Measurements from ENCODE around the gene FAT4.

FAT4 gene

GRCh38 chr4:125314676-125315575 is at the start of gene FAT4:
Gene FAT4, plus strand, starts transcription at chr4:125314955. Its CDS starts 1,457 bp downstream, at chr4:125316412.
- DNase-seq (ENCODE audit: low read depth in 2 of 2): no peak

- no peak for DNase-seq (ENCODE audit: low read depth in 2 of 2)
These were observed 48.9 kb upstream of the FAT4 start for GRCh38 chr4:125265846-125266245.

- no peak for DNase-seq (ENCODE audit: low read depth in 2 of 2)
These were observed 47.7 kb upstream of the FAT4 start for GRCh38 chr4:125266901-125267604.

- DNase-seq (ENCODE audit: low read depth in 2 of 2): no peak
These were observed 47.1 kb upstream of the FAT4 start for GRCh38 chr4:125267630-125268029.

- no peak for DNase-seq (ENCODE audit: low read depth in 2 of 2)
These were observed 46.5 kb upstream of the FAT4 start for GRCh38 chr4:125268068-125268755.

- no peak for DNase-seq (ENCODE audit: low read depth in 2 of 2)
These were observed 37.9 kb upstream of the FAT4 start for GRCh38 chr4:125276811-125277210.

GRCh38 chr4:125277790-125278189 is 37.0 kb upstream of the FAT4 start:
- no peak for DNase-seq (ENCODE audit: low read depth in 2 of 2)

GRCh38 chr4:125280892-125281403 is 33.8 kb upstream of the FAT4 start:
- DNase-seq (ENCODE audit: low read depth in 2 of 2): no peak

- DNase-seq (ENCODE audit: low read depth in 2 of 2): no peak
These were observed 31.0 kb upstream of the FAT4 start for GRCh38 chr4:125283707-125284279.

GRCh38 chr4:125297116-125297515 is 17.6 kb upstream of the FAT4 start:
- DNase-seq (ENCODE audit: low read depth in 2 of 2): no peak

GRCh38 chr4:125303058-125303457 is 11.7 kb upstream of the FAT4 start:
- no peak for DNase-seq (ENCODE audit: low read depth in 2 of 2)

GRCh38 chr4:125303821-125304220 is 10.9 kb upstream of the FAT4 start:
- DNase-seq (ENCODE audit: low read depth in 2 of 2): no peak

- DNase-seq (ENCODE audit: low read depth in 2 of 2): no peak
These were observed 8.6 kb upstream of the FAT4 start for GRCh38 chr4:125306112-125306511.

- DNase-seq (ENCODE audit: low read depth in 2 of 2): no peak
These were observed 8.2 kb upstream of the FAT4 start for GRCh38 chr4:125306533-125306932.

GRCh38 chr4:125311503-125311902 is 3.3 kb upstream of the FAT4 start:
- no peak for DNase-seq (ENCODE audit: low read depth in 2 of 2)

GRCh38 chr4:125313497-125313896 is 1.3 kb upstream of the FAT4 start:
- DNase-seq (ENCODE audit: low read depth in 2 of 2): no peak

GRCh38 chr4:125313989-125314667 is 627 bp upstream of the FAT4 start:
- DNase-seq (ENCODE audit: low read depth in 2 of 2): no peak

GRCh38 chr4:125315576-125316400 is 1.0 kb downstream of the FAT4 start:
- DNase-seq (ENCODE audit: low read depth in 2 of 2): no peak

- DNase-seq (ENCODE audit: low read depth in 2 of 2): no peak
These were observed 1.6 kb downstream of the FAT4 start for GRCh38 chr4:125316401-125316790.

GRCh38 chr4:125316791-125317524 is 2.2 kb downstream of the FAT4 start:
- DNase-seq (ENCODE audit: low read depth in 2 of 2): no peak
